Neural cell (in vitro differentiated cells): ENCODE data around the gene C4BPA. TPM values are rescaled to one million over a fixed set of nuclear protein-coding genes. Genes with fewer than 3 reads are reported as not detected.

ENCODE experiments used
- H2AFZ ChIP-seq: fragments of 200-600, 300-800 bp; sonication (generic), shearing (Covaris generic); 2 replicates; pipeline ENCODE4 v1.6.0; 2014; ENCODE audit warnings: low read depth, mild to moderate bottlenecking, antibody characterized with exemption, low read length, moderate library complexity
- H3F3A ChIP-seq: fragments of 200-600 bp; shearing (Covaris generic); 2 replicates; pipeline ENCODE4 v1.6.1; 2016; ENCODE audit warnings: mild to moderate bottlenecking, moderate library complexity, mixed read lengths, antibody characterized with exemption, low read length; ENCODE audit not compliant: insufficient read depth, poor library complexity, severe bottlenecking
- H3K27ac ChIP-seq: fragments of 200-600, 300-800 bp; sonication (generic), shearing (Covaris generic); 2 replicates; pipeline ENCODE4 v1.5.1; 2014; ENCODE audit warnings: mild to moderate bottlenecking, low read length, moderate library complexity
- H3K27me3 ChIP-seq: fragments of 300-800, 200-600 bp; sonication (generic), shearing (Covaris generic); 2 replicates; pipeline ENCODE4 v1.6.0; 2014; ENCODE audit warnings: mild to moderate bottlenecking, low read depth, low read length, moderate library complexity; ENCODE audit not compliant: insufficient read depth
- H3K36me3 ChIP-seq: fragments of 300-800, 200-600 bp; sonication (generic), shearing (Covaris generic); 2 replicates; pipeline ENCODE4 v1.5.1; 2014; ENCODE audit warnings: mild to moderate bottlenecking, antibody characterized with exemption, low read length, moderate library complexity; ENCODE audit not compliant: insufficient read depth
- H3K4me2 ChIP-seq: fragments of 300-800, 200-600 bp; sonication (generic), shearing (Covaris generic); 2 replicates; pipeline ENCODE4 v1.6.0; 2014; ENCODE audit warnings: mild to moderate bottlenecking, low read length
- H3K4me3 ChIP-seq: fragments of 300-800, 200-600 bp; sonication (generic), shearing (Covaris generic); 2 replicates; pipeline ENCODE4 v1.5.1; 2014; ENCODE audit warnings: mild to moderate bottlenecking, low read length, moderate library complexity
- H3K79me2 ChIP-seq: fragments of 200-600 bp; shearing (Covaris generic); replicated peaks from 2 replicates; pipeline ENCODE4 v1.6.0; 2014; ENCODE audit warnings: mild to moderate bottlenecking, low read length, moderate library complexity; ENCODE audit not compliant: insufficient read depth
- H3K9ac ChIP-seq: fragments of 300-800, 200-600 bp; sonication (generic), shearing (Covaris generic); 2 replicates; pipeline ENCODE4 v1.6.1; 2016; ENCODE audit warnings: mild to moderate bottlenecking, low read length, mixed read lengths
- H3K9me2 ChIP-seq: fragments of 200-600 bp; shearing (Covaris generic); 2 replicates; pipeline ENCODE4 v1.6.1; 2016; ENCODE audit warnings: mild to moderate bottlenecking, low read length, mixed read lengths; ENCODE audit not compliant: insufficient read depth
- H3K9me3 ChIP-seq: fragments of 200-600, 300-800 bp; sonication (generic), shearing (Covaris generic); 2 replicates; pipeline ENCODE4 v1.6.1; 2016; ENCODE audit warnings: mild to moderate bottlenecking, mixed run types, low read length, moderate library complexity, mixed read lengths
- H4K20me1 ChIP-seq: fragments of 200-600 bp; shearing (Covaris generic); 2 replicates; pipeline ENCODE4 v1.6.1; 2016; ENCODE audit warnings: mild to moderate bottlenecking, mixed run types; ENCODE audit not compliant: insufficient read depth
- EP300 ChIP-seq: fragments of 450-650 bp; conservative IDR thresholded peaks from 2 replicates; pipeline ENCODE4 v1.6.1; 2014; ENCODE audit warnings: antibody characterized with exemption, mild to moderate bottlenecking, moderate library complexity; ENCODE audit not compliant: poor library complexity, severe bottlenecking
- EZH2 ChIP-seq: fragments of 200-600, 300-800 bp; shearing (Covaris generic), sonication (generic); IDR thresholded peaks from 2 replicates; pipeline ENCODE4 v1.6.1; 2014; ENCODE audit warnings: antibody characterized with exemption, low read length, borderline replicate concordance, mild to moderate bottlenecking; ENCODE audit not compliant: insufficient read depth, poor library complexity, severe bottlenecking
- MXI1 ChIP-seq: fragments of 450-650 bp; conservative IDR thresholded peaks from 2 replicates; pipeline ENCODE4 v1.6.1; 2014; ENCODE audit warnings: antibody characterized with exemption, mild to moderate bottlenecking; ENCODE audit not compliant: poor library complexity, severe bottlenecking
- POLR2AphosphoS5 ChIP-seq: IDR thresholded peaks from 2 replicates; pipeline ENCODE4 v1.6.1; 2012
- RAD21 ChIP-seq: fragments of 450-650 bp; conservative IDR thresholded peaks from 2 replicates; pipeline ENCODE4 v1.6.1; 2014; ENCODE audit warnings: antibody characterized with exemption, mild to moderate bottlenecking, moderate library complexity
- SMC3 ChIP-seq: fragments of 450-650 bp; conservative IDR thresholded peaks from 2 replicates; pipeline ENCODE4 v1.6.1; 2014; ENCODE audit warnings: antibody characterized with exemption, mild to moderate bottlenecking, moderate library complexity; ENCODE audit not compliant: poor library complexity
- TAF1 ChIP-seq: IDR thresholded peaks from 2 replicates; pipeline ENCODE4 v1.6.1; 2012; ENCODE audit warnings: low read depth
- polyA plus RNA-seq: library from polyadenylated mRNA; depleted of rRNA; stranded (reverse); fragments of >200 nt; gene quantifications from 2 replicates; pipeline ENCODE4 v1.2.3, GENCODE V29; 2014
- TF ChIP-seq, protein P1 (sequence below): IDR thresholded peaks from 2 replicates; pipeline ENCODE4 v1.6.1; 2012; ENCODE audit warnings: borderline replicate concordance
- TF ChIP-seq, protein P2 (sequence below): fragments of 450-650 bp; IDR thresholded peaks from 2 replicates; pipeline ENCODE4 v1.5.1; 2014; ENCODE audit warnings: antibody characterized with exemption, mild to moderate bottlenecking, moderate library complexity; ENCODE audit not compliant: poor library complexity, severe bottlenecking

Gene C4BPA
- polyA plus RNA-seq, 1 donor from 2014 or later: not detected

DNA sequence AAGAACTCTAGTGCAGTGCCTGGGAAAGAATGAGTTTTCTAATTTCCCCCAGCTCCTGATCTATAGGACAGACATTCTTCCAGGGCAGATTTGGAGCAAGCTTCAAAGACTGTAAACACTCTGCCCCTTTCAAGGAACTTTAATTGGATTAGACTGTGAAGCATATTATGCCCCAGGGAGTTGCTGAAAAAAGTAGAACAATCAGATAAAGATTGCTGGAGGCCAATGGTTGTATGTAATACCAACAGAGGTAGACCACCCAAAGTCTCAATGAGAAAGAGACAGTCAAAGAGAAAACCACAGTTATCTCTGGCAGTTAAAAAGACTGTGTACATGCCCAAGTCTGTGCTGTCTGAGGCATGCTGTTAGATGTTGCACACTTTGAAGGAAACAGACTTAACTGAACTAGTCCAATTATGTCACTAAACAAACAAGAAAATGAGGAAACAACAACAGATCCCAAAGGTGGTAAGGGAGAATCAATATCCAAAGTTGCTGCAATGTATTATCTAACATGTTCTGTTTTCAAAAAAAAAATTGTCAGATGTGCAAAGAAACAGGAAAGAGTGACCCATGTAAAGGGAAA lies 24.4 kb downstream of the C4BPA start:
- Histone ChIP-seq H3K36me3 (no peaks in the 10 kb centered on the region), H3K4me3 (no peak overlapping the region), H3F3A (no peaks in the 10 kb centered on the region), H3K79me2 (no peaks in the 10 kb centered on the region), H3K9me3 (peaks cover 7% of the 10 kb centered on the region), H4K20me1 (no peaks in the 10 kb centered on the region), H3K4me2 (no peak overlapping the region), H3K27ac (no peak overlapping the region), H2AFZ (no peak overlapping the region), H3K27me3 (no peaks in the 10 kb centered on the region), H3K9me2 (no peaks in the 10 kb centered on the region), H3K9ac (no peak overlapping the region)
- TF ChIP-seq, protein P1, sequence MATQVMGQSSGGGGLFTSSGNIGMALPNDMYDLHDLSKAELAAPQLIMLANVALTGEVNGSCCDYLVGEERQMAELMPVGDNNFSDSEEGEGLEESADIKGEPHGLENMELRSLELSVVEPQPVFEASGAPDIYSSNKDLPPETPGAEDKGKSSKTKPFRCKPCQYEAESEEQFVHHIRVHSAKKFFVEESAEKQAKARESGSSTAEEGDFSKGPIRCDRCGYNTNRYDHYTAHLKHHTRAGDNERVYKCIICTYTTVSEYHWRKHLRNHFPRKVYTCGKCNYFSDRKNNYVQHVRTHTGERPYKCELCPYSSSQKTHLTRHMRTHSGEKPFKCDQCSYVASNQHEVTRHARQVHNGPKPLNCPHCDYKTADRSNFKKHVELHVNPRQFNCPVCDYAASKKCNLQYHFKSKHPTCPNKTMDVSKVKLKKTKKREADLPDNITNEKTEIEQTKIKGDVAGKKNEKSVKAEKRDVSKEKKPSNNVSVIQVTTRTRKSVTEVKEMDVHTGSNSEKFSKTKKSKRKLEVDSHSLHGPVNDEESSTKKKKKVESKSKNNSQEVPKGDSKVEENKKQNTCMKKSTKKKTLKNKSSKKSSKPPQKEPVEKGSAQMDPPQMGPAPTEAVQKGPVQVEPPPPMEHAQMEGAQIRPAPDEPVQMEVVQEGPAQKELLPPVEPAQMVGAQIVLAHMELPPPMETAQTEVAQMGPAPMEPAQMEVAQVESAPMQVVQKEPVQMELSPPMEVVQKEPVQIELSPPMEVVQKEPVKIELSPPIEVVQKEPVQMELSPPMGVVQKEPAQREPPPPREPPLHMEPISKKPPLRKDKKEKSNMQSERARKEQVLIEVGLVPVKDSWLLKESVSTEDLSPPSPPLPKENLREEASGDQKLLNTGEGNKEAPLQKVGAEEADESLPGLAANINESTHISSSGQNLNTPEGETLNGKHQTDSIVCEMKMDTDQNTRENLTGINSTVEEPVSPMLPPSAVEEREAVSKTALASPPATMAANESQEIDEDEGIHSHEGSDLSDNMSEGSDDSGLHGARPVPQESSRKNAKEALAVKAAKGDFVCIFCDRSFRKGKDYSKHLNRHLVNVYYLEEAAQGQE: no peak
- TF ChIP-seq TAF1 (no peak), SMC3 (no peak), POLR2AphosphoS5 (no peak), MXI1 (no peak), EZH2 (no peak), EP300 (no peak), RAD21 (no peak)
- TF ChIP-seq, protein P2, sequence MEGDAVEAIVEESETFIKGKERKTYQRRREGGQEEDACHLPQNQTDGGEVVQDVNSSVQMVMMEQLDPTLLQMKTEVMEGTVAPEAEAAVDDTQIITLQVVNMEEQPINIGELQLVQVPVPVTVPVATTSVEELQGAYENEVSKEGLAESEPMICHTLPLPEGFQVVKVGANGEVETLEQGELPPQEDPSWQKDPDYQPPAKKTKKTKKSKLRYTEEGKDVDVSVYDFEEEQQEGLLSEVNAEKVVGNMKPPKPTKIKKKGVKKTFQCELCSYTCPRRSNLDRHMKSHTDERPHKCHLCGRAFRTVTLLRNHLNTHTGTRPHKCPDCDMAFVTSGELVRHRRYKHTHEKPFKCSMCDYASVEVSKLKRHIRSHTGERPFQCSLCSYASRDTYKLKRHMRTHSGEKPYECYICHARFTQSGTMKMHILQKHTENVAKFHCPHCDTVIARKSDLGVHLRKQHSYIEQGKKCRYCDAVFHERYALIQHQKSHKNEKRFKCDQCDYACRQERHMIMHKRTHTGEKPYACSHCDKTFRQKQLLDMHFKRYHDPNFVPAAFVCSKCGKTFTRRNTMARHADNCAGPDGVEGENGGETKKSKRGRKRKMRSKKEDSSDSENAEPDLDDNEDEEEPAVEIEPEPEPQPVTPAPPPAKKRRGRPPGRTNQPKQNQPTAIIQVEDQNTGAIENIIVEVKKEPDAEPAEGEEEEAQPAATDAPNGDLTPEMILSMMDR: no peak

DNA sequence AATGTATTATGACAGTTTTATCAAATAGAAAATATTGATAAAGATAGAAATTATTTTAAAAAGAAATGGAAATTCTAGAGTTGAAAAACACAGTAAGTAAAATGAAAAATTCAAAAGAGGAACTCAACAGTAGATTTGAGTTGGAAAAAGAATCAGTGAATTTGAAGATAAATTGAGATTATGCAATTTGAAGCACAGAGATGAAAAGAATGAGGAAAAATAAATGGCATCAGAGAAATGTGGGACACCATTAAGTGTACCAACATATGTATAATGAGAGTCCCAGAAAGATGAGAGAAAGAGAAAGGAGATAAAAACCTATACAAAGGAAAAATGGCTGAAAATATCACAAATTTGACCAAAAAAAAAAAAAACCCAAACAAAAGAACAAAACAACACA lies 25.0 kb downstream of the C4BPA start:
- Histone ChIP-seq H3K4me2 (no peak overlapping the region), H3K4me3 (no peak overlapping the region), H3K9me2 (no peaks in the 10 kb centered on the region), H2AFZ (no peak overlapping the region), H3K9ac (no peak overlapping the region), H3K9me3 (peaks cover 7% of the 10 kb centered on the region), H3K27me3 (no peaks in the 10 kb centered on the region), H3K79me2 (no peaks in the 10 kb centered on the region), H3F3A (no peaks in the 10 kb centered on the region), H3K36me3 (no peaks in the 10 kb centered on the region), H4K20me1 (no peaks in the 10 kb centered on the region), H3K27ac (no peak overlapping the region)
- TF ChIP-seq EP300 (no peak), POLR2AphosphoS5 (no peak), RAD21 (no peak), EZH2 (no peak), MXI1 (no peak), SMC3 (no peak), TAF1 (no peak)
- TF ChIP-seq, protein P2: no peak
- TF ChIP-seq, protein P1: no peak
